Hair follicular keratinocyte (primary cell): ENCODE data around the gene SF3B6. TPM values are rescaled to one million over a fixed set of nuclear protein-coding genes. Genes with fewer than 3 reads are reported as not detected.

Experiments used
- total RNA-seq: library from RNA; depleted of rRNA; stranded (reverse); fragments of >200 nt; gene quantifications from 2 replicates; pipeline ENCODE4 v1.2.3, GENCODE V29; 2015

Gene SF3B6
- 264 and 278 TPM in 2 replicates for total RNA-seq

DNA sequence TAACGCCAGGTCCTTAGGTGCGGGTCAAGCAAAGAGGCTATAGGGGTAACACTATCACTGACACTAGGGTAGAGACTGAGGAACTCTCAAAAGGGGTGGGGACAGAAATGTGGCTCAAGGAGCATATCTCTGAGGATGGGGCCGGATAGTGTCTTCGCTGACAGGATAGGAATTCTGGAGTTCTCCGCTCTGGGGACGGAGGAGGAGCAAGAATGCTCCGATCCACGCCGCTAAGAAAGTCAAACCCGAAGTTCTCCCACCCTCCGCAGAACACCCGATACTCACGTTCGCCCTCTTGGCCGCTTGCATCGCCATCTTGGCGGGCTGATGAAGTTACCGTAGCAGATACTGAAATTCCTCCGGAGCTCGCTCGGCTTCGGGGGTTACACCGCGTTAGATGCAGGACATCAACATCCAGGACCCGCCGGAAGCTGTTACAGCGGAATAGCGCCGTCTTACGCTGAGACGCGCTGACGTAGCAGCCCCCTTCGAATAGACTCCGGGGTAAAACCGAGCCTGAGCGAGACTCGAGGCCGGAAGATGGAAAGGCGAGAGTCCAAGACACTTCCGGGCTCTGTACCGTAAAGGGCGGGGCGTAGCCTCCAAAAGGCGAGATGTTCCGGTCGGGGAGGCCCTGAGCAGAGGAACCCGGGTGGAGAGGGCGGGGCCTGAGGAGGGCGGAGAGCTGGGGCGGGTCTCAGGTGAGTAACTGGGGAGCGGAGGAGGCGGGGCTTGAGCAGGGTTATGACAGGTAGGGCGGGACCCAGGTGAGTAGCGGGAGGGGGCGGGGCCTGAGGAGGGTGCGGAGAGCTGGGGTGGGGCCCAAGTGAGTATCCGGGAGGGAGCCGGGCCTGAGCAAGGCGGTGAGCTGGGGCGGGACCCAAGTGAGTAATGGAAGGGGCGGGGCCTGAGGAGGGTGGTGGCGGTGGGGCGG lies at the start of gene SF3B6:
TSS of gene SF3B6 (minus strand) at position 412 of the 934 bp plus-strand sequence. CDS start at position 315, 97 bp downstream.

GRCh38 chr2:24123195-24123921 lies 47.2 kb upstream of the SF3B6 start, which contains the start of the genes FAM228B and PFN4:
Gene FAM228B (plus strand): TSS chr2:24123469. CDS start chr2:24124362, 893 bp downstream.
Gene PFN4 (minus strand): TSS chr2:24123334. CDS start chr2:24122535, 799 bp downstream.

GRCh38 chr2:24084386-24085199 lies 8.5 kb upstream of the SF3B6 start, which contains the start of gene TP53I3:
Gene TP53I3 (minus strand): TSS chr2:24084834. CDS start chr2:24084326, 508 bp downstream.

DNA sequence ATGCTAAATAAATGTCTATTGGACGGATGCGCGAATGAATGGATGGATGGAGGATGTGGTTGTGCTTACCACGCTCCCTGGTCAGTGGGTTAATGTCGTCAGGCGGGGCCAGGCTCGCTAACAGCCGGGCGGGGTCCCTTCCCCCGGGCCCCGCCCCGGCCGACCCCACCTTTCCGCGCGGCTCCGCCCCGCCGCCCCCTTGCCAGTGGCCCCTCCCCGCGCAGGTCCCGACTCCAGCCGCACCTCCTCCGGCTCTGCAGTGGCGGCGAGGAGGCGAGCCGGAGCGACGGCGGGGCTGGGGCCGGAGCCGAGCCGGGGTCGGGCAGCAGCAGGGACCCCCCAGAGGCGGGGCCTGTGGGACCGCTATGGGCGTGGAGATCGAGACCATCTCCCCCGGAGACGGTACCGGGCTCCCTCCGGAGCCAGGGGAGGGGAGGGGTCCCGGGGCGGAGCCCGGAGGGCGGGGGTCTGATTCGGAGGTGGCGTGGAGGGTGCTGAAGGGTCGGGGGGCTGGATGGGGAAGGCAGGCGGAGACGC lies 26.6 kb downstream of the SF3B6 start, which contains the start of gene FKBP1B:
TSS of gene FKBP1B (plus strand) at position 257 of the 537 bp plus-strand sequence. CDS start at position 366, 109 bp downstream.

DNA sequence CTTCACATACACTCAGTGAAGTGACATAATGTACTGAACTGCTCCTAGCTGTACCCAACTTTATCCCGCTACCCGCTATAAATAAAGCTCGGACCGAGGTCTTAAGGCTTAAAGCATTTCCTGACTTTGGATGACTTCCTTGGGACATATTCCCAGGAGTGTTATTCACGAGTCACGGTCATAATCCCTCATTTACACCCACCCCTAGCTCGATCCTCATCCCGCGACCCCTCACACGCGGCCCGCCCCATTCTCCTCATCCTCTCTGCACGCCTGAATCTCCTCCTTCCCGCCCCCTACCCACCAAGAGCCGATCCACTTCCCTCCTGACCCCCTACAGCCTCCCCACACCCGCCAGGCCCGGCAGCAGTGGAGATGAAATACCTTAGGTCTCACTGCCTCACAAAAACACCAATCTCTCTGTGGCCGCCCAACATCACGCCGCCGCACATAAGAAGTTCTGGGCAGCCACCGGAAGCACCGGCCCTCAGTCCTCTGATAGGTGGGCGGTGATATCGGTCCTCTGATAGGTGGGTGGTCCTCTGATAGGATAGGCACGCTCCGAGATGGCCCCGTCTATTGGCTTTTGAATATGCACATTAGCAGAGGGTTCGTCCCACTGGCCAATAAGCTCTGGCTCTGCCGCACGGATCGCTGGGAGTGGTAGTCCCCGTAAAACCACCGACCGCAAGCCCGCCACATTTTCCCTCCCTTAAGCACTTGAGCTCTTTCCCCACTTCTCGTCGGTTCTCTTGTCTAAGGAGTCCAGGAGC lies 29.0 kb downstream of the SF3B6 start, which contains the start of gene WDCP:
TSS of gene WDCP (minus strand) at position 462 of the 773 bp plus-strand sequence. CDS start 7,897 bp downstream, outside the sequence.

Other genes starting within 250 kb of the SF3B6 start
- 3.5 and 3.9 TPM in 2 replicates for gene ATAD2B, start 149.2 kb downstream of the SF3B6 start, total RNA-seq
- gene UBXN2A, start 135.9 kb downstream of the SF3B6 start, total RNA-seq, result 9.9 and 12.3 TPM in 2 replicates
- gene MFSD2B, start 66.2 kb downstream of the SF3B6 start, total RNA-seq, result not detected in 2 replicates
- gene WDCP, start 28.9 kb downstream of the SF3B6 start, total RNA-seq, result 5.6 and 8.1 TPM in 2 replicates
- 12.2 and 23.0 TPM in 2 replicates for gene FKBP1B, start 26.6 kb downstream of the SF3B6 start, total RNA-seq
- 40.8 and 43.4 TPM in 2 replicates for gene TP53I3, start 8.5 kb upstream of the SF3B6 start, total RNA-seq
- 0.39 TPM in 1 of 2 replicates, not detected in the other for gene PFN4, start 47.0 kb upstream of the SF3B6 start, total RNA-seq
- 2.4 and 3.6 TPM in 2 replicates for gene FAM228B, start 47.1 kb upstream of the SF3B6 start, total RNA-seq
- not detected in 2 replicates for gene FAM228A, start 98.7 kb upstream of the SF3B6 start, total RNA-seq